HG03558 (cell line): ENCODE data around the gene HS1BP3.

Source experiments
- ATAC-seq: cut with Tn5 transposase; IDR thresholded peaks from one replicate; pipeline ENCODE4 v1.9.1; 2021; ENCODE audit warnings: moderate number of reproducible peaks; ENCODE audit not compliant: unreplicated experiment; ENCODE audit errors: extremely low read depth

The HS1BP3 gene

DNA sequence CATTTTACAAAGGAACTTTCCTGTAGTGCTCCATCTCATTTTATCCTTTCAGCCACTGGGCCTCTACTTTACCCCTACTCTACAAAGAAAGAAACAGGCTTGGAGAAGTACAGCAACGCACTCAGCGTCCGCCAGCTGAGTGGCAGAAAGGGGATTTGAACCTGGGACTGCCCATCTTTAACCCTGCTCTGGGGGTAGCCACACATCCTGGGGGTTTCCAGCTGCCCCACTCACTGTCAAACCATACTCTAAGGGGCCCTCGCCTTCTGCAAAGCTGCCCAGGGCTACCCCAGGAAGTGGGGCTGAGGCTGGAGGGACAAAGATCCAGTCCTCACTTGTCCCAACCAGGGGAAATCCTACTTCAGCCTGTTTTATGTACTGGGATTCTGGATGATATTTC, 17.9 kb downstream of the HS1BP3 start:
- ATAC-seq: no peak

DNA sequence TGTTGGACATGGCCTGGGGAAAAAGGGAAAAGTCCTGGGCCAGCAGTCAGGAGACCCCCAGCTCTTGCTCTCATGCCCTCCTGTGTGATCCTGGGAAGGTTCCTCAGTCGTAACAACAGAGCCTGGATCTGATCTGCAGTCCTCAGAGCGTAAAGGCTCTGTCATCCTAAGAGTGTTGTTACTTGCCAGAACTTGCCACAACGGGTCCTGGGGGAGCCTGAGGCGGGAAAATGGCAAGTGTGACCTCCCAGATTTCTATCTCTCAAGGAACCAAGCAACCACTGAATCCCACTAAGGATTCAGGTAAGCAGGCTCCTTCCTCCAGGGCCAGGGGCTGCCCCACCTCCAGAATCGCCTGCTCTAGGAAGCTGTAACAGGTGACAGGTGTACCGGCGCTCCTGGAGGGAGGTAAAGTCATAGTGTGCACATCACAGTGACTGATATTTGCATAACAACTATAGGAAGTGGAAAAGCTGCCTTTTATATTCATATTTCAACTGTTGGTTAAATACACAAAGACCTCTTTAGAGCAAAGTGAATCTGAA, 18.4 kb downstream of the HS1BP3 start:
- ATAC-seq: no peak

DNA sequence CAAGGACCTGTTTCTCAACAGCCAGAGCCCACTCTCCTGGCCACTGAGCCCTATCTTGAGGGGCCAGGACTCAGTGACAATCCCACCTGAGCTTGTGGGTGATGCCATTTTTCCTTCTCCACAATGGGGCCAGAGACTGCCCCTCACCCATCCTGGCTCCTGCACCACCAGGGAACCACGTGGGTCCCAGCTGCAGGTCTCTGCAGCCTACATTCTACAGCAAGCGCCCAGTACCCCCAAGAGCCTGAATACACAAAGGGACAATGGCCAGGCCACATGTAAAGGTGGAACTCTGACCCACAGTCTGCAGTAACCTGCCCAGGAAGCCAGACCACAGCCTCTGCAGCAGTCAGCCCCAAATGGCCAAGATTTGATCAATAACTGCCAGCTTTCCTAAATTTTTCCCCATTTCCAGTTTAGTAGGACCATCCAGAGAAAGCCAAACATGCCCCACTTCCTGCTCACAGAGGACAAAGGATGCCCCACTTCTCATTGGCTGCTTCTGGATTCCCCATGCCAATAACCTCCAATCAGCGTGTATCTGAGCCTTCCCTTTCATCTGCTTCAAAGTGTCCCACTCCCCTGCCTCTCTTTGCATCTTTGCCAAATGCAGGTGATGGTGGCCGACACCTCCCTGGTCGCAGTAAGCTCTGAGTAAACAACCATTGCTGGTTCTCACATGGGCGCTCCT, 19.1 kb downstream of the HS1BP3 start:
- ATAC-seq: no peak

DNA sequence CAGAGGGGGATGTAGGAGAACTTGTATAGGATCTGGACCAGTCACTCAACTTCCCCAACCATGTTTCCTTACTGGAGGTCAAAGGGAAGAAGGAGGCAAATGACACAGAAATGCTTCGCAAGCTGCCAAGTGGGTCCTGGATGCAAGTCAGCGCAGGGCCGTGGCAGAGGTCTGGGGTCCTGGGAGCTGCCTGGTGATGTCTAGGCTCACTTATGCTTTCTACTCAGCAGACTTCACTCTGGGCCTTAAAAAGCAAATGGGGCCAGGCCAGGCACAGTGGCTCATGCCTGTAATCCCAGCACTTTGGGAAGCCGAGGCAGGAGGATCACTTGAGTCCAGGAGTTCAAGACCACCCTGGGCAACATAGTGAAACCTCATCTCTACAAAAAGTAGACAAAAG, 19.9 kb downstream of the HS1BP3 start:
- ATAC-seq: no peak

DNA sequence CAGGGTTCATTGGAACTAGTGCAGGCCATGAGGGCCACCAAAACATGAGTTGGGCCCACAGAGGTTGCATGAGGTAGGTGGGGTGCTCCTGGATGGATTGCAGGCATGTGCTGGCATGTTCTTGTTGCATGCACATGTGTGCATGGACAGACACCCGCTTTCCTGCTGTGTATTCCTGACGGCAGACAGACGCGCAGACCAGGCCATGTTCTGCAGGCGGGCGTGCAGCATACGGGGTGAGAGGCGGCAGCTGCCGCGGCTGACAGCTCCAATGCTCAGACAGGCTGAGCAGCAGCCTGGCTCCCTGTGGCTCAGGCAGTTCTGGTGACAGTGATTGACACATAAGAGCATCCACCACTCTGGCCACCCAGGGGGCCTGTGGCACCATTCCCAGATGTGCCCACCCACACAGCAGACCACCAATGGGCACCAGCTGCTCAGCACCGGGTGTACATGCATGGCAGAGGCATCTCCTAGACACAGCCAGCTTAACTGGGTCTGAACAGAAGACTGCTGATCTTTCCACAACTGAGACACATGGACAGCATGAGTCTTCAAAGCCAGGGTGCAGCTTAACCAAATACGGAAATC, 21.2 kb downstream of the HS1BP3 start:
- ATAC-seq: no peak

DNA sequence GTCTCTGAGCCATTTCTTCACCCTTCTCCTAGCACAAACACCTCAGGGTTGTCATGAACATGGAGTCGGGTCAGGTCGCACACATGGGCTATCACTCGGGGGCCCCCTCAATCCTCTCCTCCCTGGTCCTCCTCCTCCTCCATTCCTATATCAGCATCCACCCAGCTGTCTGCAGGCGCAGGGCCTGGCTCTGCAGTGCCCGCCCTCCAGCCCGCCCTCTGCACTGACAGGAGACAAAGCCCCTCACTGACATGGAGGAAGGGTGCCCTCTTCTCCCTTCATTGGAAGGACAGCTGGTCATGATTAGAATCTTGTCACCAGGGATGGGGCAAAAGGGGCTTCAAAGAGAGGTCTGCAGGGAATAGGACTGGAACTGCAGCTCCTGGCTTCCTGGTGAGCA, 21.7 kb downstream of the HS1BP3 start:
- no peak for ATAC-seq

DNA sequence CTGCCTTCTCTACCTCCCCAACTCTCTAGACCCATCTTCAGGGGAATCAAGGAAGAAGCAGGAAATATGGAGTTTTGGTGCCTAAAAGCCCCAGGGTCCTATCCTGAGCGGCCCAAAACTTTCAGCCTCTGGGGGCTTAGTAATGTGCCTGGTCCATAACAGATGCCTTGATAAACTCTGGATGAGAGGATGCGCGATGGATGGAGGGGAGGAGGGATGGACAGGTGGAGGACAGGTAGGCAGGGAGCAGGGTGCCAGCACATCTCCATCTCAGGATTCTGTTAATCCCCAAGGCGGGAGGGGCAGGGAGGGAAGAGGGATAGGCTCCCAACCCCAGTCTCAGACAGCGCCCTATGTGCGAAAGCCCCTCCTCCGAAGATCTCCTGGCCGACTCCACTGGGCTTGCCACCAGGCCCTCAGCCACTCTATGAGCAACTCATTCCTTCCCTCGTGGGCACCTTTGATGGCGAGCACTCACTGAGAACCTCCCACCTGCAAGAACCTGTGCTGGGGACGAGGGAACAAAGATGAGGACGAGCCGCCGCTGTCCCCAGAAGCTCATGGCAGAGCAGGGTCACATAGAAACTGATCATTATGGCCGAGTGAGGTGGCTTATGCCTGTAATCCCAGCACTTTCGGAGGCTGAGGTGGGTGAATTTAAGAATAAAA, 23.1 kb downstream of the HS1BP3 start:
- no peak for ATAC-seq

DNA sequence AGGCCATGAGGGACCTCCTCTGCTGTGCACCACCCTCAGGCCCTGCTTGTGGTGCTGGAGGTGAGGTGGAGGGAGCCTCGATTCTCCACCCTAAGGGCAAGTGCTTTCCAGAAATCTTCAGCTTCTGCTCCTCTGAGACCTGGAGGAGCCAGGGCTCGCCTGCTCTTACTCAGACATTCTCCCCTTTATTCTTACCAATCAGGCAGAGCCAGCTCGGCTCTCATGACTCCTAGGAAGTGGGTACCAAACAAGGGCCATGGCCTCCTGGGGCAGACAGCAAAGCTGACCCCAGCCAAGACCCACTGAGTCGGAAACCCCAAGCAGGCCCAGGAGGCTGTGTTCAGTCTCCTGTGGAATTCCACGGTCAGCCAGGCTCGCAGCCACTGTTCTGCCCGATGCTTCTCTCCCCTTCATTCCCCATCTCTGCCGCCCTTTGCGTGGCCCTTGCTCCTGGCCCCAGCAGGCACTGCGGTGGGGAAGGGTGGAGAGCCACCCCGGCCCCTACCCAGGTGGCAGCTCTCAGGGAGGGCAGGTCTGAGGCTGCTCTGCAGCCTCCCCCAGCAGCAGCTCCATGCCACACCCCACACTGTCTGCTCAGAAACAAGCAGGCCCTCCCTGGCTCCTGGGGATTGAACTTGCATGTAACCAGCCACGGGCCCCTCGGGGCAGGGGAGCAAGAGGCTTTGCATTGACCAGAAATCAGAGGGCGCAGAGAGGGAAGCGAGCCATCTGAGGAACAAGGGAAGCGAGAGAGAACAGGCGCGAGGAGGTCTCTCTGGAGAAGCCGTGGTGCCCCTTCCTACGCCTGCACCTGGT, 24.0 kb downstream of the HS1BP3 start:
- ATAC-seq: no peak

DNA sequence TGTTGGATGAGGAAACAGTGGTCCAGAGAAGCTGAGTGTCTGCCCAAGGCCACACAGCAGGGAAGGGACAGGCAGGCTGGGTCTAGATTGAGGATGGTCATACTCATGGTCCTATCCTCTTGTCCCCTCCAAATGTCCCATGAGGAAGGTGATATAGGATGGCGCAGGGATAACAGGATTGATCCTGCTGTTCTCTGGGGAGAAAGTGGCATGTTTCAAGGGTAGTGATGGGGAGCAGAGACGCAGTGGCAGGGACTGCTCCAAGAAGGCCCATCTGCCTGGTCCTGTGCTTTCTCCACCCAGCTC, 24.6 kb downstream of the HS1BP3 start:
- no peak for ATAC-seq

DNA sequence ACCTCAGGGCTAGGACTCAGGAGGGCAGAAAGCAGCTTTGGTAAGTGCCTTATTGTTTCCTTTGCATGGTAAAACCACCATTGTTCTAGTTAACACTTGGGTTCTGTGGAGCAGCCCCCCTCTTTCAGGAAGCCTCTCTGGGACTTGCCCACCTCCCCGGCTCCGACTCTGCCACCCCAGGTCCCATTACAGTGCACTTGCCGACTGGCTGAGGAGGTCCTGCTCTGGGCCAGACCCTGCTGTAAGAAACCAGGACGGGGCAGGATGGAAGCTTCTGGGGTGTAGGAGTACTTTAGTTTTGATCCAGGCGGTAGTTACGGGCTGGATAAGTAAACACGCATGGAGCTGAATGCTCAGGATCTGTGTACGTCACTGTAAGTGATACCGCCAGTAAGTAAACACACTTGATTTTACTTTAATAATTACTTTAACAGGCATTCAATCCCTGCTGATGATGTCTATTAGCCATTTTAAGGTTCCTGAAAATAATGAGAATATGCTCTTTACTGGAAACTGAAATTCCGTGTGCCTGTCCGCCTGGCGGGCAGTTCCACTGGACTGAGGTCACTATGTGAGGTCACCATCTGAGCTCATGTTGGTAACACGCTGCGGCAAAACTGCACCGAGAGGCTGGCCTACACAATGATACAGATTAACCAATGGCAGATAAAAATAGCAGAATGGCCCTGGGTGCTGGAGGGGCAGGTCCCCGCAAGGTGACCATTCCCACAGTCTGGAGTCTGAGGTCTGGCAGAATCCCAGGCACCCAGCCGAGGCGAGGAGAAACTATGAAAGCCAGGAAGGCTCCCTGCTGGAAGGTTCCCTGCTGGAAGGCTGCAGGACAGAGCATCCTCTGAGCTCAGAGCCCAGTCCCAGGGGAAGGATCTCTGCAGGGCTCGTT, 25.2 kb downstream of the HS1BP3 start:
- no peak for ATAC-seq

DNA sequence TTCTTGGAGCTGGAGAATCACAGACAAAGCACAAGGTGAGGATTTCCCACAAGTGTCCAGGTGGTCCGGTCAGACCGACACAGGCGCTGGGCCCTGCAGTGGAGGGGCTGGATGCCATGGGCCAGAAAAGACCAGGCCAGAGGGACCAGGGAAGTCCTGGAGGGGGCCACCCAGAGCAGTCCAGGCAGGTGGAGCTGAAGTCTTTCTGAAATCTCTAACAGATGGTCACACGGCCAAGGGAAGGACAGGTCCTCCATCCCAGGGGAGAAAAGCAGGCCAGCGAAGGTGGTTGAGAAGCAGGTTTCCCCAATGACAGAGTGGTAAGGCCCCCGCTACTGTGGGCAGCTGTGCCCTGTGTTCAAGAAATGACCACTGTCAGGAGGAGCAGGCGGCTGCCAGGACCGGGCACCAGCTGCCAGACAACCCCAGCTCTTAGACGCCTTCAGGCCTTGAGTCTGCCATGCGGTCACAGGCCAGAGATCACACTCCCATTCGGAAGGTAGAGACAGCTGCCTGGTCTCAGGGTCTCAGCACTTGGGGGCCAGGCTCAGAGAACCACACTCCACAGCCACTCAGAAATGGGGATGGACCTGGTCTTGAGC, 25.9 kb downstream of the HS1BP3 start:
- no peak for ATAC-seq

DNA sequence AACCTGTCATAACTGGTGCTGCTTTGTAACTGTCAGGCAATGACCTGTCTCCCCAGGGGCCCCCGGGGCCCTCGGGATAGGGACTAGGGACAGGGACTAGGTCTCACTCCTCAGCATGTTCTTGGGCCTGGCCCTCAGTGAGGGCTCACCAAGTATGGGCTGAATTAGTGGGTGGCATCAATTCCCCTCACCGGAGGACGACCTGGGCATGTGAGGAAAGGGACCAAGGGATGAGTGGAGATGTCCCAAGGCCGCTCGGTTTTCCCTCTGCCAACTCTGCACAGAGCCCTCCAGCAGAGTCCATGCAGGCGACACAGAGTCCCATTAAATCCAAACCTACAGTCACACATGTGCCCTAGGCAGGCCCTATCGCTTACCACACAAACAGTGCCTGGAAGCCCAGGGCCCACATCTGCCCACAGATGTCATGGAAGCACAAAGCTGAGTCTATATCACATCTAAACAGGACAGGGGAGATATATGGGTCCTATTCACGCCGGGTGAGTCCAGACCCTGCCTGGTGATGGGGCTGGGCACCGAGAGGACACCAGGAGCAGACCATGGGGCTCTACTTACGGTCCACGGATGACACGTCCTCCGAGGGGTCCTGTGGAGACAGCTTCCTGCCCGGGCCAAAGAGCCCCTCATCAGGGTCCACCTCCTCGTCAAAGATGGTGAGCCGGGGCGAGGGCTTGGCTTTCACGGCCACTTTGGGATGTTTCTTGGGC, 26.6 kb downstream of the HS1BP3 start:
- no peak for ATAC-seq

DNA sequence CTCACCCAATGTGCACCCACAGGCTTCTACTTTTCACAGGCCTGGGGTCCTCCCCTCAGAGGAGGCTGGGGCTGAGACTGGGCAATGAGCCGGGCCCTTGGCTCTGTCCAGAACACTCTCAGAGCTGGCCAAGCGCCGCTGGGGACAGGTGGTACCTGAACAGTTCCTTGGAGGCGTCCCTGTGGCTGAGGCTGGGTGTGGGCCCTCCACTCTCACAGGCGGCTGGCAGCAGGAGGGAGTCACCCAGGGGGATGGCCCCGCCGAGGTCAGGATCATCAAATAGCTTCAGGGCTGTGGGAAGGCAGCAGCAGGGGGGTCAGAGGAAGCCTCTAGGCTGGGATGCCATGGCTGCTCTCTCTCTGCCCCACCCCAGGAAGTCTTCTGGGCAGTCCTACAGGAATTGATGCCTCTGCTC, 27.1 kb downstream of the HS1BP3 start:
- ATAC-seq: no peak

DNA sequence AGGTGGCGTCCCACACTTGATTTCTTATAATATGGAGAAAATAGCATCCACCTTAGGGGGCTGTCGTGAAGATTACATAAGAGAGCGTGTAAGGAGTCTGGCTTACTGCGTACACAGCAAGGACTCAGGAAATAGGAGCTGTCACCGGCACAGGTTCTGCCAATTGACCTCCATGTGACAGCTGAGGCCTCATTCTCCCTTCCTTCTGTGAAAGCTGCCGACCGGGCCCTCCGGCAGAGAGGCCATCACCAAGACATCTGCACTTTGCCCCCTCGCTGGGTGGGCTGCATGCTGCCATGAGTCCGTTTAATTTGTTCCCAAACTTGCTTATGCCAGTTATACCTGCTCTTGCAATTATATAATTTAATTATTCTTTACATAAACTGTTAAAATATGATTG, 27.7 kb downstream of the HS1BP3 start:
- no peak for ATAC-seq

DNA sequence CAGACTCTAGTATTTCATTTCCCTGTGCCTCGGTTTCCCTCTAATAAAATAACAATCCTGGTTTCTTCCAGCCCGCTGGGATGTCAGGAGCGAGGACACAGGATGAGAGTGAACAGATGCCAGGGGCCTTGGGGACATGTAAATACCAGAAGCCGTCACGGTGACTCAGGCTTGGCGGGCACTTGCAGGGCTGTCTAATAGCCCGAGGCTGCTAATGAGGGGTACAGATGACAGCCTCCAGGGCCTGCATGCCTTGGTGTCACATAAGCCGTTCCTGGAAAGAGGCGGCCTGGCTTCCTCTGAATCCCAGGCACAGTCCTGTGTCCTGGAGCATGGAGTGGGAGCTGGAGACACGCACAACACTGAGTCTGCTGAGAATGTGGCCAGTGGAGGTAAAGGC, 28.2 kb downstream of the HS1BP3 start:
- ATAC-seq: no peak

DNA sequence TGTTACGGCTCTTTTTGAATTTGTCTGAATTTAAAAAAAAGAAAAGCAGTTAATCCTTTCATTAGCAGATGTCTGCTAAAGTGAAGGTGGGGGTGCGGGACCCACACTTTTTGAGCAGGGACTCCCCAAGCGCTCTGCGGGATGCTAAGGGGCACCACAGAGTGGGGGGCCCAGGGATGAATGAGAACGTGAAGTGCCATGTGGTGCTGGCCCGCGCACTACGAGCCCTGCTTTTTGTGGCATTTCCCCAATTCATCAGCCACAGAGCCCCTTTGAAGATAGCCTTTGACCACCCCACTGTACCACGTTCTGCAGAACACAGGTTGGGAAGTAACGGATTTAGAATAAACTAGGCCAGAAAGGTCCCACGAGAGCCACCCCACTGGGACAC, 28.6 kb downstream of the HS1BP3 start:
- ATAC-seq: no peak

DNA sequence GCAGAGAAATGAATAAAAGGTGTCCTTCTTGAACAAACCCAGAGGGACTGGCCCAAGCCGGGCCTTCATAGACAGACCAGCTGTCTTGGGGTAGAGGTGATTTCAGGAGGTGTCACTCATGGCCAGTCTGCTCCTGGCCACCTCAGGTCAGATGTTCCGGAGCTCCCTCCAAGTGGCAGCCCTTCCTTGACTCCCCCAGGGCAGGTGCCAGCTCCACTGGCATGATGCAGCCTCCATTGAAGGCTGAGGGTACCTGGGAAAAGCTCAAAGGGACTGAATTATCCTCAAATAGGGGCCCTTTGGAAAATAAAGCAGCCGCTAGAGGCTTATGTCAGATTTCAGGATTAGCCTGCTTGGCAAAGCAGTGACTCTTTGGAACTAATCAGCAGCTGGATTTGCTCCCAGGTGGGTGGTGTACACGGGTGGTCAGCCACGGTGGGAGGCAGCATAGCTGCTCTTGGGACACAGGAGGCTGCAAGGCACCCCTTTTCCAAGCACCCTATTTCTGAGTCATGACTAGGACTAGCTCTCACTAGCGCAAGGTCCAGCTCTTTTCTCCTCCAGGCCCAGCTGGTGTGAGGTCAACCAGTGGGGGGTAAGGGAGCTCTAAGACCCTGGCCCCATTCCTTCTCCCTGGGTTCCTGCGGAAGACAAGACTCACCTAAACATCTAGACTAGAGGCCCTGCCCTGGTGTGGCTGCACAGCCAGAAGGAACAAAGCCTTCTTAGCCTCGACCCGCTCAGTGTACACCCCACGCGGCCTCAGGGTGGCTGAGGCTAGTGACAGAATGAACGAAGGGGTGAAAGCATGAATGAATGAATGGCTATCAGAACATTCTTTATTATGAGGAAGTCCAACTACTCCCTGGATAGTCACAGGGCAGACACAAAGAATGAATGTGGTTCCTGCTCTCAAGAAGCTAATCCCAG, 29.3 kb downstream of the HS1BP3 start:
- no peak for ATAC-seq
